HS-5 (cell line): ENCODE results near the gene MOBP.
"Not testable (repeated sequence)": the region's sequence is repeated elsewhere in the genome, so short reads cannot be mapped to it uniquely, and the experiment has no call there.

Source experiments
- DNase-seq: peaks from one replicate; pipeline ENCODE4 v3.0.0-alpha.2; 2012; ENCODE audit warnings: low read depth

The MOBP gene, protein sequence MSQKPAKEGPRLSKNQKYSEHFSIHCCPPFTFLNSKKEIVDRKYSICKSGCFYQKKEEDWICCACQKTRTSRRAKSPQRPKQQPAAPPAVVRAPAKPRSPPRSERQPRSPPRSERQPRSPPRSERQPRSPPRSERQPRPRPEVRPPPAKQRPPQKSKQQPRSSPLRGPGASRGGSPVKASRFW

DNA sequence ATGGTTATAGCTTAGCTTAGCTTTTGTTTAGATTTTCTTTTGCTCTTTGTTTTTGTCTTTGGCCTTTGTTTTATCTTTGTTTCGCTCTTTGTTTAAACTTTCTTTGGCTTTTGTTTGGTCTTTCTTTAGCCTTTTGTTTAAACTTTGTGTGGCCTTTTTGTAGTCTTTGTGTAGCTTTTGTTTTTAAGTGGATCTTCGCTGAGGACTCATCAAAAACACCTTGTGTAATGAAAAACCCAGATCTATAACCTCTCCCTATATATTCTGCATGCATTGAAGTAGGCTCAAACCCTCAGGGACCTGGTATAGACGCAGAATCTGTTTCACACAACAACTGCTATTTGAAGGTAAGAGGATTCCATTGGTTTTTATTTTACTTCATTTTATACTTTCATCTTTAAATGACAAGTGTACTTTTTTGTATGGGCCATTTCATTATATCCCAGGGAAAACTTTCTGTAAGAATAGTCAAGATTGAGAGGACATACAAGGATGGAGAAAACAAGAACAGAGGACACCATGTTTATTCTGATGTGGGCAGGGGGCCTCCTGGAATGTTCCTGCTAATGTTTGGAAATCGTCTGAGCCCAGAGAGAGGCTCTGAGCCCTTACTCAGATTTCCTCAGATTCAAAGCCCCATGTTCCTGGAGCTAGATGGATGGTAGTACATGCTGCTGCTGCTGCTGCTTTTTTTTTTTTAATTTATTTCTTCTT is at the start of gene MOBP:
Gene MOBP, plus strand, starts transcription at position 287 of the 714 bp plus-strand sequence. CDS start 34,390 bp downstream, outside the sequence.
- no peak for DNase-seq

DNA sequence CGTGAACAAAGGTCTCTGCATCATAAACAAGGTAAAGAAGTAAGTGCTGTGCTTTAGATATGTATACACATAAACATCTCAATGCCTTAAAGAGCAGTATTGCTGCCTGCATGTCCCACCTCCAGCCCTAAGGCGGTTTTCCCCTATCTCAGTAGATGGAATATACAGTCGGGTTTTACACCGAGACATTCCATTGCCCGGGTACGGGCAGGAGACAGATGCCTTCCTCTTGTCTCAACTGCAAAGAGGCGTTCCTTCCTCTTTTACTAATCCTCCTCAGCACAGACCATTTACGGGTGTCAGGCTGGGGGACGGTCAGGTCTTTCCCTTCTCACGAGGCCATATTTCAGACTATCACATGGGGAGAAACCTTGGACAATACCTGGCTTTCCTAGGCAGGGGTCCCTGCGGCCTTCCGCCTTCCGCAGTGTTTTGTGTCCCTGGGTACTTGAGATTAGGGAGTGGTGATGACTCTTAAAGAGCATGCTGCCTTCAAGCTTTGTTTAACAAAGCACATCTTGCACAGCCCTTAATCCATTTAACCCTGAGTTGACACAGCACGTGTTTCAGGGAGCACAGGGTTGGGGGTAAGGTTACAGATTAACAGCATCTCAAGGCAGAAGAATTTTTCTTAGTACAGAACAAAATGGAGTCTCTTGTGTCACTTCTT is 48.8 kb upstream of the MOBP start:
- DNase-seq, result not testable (repeated sequence)

DNA sequence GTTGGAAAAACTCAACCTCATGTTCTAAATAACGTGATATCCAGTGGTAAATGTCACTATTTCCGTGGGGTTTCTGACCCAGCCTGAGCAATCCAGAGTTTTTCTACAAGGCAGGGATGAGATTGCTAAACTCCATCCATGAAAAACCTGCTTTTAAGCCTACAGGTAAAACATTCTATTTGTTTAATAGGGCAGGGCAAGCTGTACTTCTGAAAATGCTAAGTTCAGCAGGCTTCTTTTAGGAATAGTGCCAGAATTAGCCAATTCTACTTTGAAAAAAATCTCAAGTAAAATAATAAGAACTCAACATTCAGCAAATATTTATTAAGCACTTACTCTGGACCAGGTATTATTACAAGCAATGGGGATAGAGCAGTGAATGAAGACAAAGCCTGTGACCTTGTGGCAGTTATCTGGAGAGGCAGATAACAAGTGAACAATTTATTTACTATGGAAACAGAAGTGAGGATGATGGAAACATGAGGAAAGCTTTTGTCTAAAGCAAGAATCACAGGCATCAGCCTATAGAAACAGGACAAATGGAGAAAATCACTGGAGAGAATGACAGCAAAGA is 47.7 kb upstream of the MOBP start:
- DNase-seq, result no peak

DNA sequence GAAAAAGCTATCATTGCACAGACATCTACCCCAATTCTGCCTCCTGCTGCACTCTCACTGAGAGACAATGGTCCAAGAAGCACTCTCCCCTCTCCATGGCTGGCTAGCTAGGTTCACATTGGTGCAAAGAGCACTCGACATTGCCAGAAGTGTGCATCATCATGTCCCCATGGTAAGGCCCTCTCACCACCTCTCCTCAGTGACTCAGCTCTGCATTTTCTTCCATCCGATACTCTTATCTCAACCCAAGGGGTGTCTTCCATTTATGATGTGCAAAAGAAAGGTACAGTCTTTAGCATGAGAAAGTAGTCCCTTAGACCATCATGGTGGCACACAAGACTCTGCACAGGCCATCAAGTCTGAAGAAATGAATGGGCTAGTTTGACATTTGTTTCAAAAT is 46.9 kb upstream of the MOBP start:
- no peak for DNase-seq

DNA sequence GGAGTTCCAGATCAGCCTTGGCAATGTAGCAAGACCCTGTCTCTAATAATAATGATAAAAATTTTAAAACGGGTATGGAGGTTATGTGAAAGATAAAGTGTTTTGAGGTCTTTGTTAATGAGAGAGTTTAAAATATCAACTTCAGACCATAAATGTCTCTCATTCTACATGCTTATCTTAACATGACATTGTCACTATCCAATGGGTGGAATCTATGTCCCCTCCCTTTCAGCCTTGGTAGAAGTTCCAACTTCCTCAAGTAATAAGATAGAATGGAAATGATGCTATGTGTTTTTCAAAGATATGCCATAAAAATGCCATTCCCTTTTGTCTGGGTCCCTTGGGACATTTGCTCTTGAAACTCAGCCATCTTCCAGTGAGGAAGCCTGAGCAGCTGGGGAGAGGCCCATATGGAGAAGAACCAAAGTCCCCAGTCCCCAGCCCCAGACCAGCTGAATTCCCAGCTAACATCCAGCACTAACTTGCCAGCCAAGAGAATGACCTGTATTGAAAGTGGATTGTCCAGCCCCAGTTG is 44.0 kb upstream of the MOBP start:
- DNase-seq, result no peak

DNA sequence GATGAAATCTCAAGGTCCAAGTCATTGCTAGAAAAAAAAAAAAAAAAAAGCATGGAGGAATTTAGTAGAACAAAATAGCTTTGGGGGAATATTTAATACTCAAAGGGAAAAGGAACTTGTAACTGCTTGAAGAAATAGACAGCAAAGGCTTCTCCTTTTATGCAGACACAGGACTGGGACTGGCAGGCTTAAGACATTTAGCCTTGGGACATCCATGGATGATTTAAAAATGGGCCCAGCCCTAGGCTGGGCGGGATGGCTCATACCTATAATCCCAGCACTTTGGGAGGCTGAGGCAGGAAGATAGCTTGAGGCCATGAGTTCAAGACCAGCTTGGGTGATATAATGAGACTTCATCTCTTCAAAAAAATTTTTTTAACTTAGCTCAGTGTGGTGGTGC is 41.2 kb upstream of the MOBP start:
- DNase-seq, result no peak

DNA sequence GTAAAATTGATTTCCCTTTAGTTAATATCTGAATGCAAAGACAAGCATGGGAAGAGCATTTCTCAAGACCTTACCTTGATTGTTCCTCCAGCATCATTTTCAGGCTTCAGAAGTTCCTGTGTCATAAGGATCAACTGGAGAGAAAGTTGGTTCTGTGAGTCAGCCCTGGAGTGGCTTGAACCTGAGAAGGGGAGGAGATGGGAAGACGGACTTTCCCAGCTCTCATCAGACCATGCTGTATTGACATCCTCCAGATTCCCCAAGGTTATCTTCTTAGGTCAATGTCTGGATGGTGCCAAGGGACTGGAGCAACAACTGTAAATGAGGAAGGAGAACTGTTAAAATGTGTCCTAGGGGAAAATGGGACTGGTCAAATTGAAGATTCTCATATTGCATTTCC is 40.0 kb upstream of the MOBP start:
- DNase-seq, result no peak

DNA sequence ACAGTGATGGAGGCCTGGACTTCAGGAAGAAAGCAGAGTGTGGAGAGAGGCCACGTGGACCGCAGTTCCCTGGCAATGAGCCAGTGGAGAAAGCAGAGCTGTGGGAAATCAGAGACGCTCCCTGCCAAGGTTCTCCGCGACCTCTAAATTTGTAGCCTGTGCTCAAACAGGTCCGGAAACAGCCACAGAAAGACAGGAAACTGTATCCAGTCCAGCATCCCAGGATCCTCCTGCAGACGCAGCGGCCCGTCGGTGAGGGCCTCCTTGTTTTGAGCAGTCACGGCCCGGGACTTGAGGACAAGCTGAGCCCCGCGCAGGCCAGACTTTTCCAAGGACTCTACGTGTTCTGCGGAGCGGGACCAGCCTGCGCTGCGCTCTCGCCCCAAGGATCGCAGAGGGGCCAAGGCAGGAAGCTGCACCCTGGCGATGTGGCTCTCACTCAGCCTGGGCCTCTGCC is 38.7 kb upstream of the MOBP start:
- no peak for DNase-seq

DNA sequence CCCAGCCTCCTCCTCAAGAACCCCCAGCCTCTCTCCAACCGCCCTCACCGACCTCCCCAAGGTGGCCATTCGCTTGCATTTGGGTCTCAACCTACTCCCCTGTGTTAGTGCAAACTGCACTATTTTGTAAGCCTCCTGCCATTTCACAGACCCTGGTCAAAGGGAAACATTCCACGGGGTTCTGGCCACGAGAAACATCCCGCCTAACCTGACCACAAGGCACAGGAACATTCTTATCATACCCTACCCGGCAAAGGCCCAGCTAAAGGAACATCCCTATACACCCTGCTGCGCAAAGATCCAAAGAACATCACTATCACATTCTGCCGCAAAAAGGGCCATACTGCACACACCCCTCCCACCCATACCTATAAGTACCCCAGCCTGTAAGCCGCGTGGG is 38.0 kb upstream of the MOBP start:
- no peak for DNase-seq

DNA sequence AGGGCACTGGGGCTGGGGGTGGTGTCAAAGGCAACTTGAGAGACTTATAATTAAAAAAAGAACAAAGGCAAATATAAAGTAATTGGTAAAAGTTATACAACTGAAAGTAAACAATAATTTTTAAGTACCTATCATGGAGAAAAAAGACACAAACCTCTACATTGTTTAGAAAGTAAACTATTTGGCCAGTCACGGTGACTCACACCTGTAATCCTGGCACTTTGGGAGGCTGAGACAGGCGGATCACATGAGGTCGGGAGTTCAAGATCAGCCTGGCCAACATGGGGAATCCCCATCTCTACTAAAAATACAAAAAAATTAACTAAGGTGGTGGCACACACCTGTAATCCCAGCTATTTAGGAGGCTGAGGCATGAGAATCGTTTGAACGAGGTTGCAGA is 35.1 kb upstream of the MOBP start:
- no peak for DNase-seq

DNA sequence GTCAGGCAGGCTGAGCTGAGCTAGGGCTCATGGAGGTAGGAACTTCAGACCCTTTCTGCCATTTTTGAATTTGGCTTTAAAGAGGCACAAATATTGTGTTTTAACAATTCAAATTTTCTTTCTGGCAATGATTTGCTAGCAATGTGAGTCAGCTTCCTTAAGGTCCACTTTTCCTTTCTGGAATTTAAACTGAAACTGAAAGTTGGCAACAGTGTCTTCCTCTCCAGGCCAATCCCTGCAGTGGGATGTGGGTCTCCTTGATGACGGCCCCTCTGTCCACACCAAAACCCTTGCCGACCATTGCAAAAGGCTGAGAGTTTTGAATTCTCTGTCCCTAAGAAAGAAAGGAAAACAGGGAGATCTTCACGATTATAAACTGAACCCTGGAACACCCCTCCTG is 33.8 kb upstream of the MOBP start:
- DNase-seq, result no peak

DNA sequence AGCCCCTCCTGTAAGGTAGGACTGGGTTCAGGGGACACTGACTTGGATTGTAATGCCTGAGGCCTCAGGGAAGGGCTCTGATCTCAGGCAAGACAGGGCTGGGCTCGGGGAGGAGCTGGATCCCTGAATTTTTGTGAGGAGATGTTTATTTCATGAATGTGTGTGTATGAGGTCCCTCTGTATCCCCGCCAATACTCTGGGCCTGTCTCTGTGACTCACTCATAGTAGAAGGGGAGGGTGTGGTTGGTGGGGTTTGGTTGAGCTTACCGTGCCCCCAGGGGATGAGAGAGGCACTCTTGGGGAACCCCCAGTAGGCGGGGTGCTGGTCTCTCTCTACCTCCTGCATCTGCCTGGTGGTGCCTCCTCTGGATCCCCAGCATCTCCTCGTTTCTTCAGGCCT is 32.9 kb upstream of the MOBP start:
- no peak for DNase-seq

DNA sequence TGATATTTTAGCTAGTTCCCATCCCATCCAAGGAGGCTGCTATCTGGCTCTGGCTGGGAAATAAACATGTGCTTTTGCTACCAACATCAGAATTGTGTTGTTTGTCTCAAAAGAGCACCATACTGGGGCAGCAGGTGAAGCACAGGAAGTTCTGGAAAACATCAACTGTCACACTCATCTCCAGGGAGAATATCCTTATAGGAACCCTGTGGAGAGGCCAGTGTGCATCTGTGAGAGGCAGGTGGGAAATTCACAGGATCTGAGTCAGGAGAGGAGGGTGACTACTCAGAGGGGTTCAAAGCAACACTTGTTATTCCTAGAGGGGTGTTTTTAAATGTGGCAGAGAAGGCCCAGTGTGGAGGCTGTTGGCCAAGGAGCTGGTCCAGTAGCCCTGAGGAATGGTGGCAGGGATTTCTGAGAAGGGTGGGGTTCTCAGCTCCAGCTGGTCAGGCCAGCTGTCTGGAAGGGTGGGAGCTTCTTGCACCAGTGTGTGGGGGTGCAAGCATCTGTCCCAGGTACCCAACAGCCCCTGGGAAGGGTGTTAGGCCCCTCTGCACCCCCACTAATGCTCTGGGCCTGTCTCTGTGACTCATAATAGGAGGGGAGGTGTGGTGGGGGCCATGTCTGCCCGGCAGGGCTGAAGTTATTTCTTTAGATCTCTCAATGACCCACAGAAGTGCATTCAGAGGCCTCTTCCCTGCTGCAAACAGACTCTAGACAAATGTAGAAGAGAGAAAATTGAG is 32.3 kb upstream of the MOBP start:
- no peak for DNase-seq

DNA sequence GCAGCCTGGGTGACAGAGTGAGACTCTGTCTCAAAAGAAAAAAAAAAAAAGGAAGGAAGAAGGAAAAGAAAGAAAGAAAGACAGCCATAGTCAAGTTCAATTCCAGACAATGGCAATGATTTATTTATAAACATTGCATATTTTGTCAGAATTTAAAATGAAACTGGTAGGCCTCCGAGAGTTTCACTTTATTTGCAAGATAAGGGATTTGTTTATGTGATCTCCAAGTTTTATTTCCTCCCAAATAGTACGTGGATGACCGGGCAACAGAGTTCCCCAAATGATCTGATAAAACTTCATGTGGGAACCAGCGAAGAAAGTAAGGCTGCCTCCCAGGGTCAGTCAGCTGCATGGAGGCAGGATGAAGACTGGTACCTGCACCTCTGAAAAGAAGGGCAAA is 28.6 kb upstream of the MOBP start:
- no peak for DNase-seq

DNA sequence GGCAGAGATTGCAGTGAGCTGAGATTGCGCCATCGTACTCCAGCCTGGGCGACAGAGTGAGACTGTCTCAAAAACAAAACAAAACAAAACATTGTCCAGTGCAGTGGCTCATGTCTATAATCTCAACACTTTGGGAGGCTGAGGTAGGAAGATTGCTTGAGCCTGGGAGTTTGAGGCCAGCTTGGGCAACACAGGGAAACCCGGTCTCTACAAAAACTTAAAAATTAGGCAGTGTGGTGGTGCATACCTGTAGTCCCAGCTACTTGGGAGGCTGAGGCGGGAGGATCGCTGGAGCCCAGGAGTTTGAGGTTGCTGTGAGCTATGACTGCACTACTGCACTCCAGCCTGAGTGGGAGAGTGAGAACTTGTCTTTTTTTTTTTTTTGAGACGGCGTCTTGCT is 27.2 kb upstream of the MOBP start:
- no peak for DNase-seq

DNA sequence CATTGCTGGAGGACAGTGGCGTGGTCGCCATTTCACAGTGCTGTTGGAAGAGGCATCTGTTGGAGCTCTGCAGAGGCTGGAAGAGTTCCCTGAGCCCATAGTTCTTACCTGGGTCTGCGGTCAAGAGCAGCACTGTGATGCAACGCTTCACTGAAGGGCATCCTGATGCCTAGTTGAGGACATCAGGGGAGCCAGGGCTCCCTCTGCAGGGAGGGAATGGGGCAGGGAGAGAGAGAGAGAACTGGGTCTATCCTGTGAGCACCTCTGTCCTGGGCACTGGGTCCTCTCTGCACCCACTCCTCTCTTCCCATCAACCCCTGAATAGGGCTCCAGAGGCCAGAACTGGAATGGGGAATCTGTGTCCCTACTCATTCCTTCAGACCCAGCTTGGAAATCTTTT is 23.9 kb upstream of the MOBP start:
- DNase-seq, result no peak

DNA sequence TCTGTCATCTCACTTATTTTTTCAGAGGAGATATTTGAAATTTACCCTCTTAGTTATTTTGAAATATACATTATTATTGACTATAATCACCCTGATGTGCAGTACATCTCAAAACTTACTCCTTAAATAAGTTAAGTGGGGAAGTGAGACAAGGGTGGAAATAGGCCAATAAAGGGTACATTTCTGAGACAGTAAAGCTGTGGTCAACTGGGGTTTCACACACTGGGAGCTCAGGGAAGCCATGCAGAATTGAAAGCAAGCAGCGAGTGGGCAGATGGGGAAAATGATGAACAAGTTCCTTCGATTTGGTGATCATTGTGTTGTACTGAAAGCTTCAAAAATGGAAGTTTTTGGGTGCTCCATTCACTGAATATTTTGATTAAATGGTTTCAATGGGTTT is 21.6 kb upstream of the MOBP start:
- no peak for DNase-seq

DNA sequence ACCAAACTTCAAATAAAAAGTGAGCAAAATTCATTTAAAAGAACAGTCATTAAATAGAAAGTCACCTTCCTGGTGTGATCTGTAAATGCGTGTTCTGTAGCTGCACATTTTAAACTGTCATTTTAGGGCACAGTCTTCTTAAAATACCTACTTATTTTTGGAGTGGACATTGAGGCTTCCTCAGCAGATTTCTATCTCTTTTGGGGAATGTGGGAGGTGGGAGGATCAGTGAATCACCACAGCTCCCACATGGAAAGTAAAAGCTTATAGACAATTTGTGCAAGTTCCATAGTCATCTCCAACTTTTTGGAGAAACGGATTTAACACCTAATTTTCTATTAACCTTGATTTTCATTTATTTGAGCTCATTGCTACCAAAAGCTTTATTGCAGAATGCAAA is 21.0 kb upstream of the MOBP start:
- DNase-seq, result no peak

DNA sequence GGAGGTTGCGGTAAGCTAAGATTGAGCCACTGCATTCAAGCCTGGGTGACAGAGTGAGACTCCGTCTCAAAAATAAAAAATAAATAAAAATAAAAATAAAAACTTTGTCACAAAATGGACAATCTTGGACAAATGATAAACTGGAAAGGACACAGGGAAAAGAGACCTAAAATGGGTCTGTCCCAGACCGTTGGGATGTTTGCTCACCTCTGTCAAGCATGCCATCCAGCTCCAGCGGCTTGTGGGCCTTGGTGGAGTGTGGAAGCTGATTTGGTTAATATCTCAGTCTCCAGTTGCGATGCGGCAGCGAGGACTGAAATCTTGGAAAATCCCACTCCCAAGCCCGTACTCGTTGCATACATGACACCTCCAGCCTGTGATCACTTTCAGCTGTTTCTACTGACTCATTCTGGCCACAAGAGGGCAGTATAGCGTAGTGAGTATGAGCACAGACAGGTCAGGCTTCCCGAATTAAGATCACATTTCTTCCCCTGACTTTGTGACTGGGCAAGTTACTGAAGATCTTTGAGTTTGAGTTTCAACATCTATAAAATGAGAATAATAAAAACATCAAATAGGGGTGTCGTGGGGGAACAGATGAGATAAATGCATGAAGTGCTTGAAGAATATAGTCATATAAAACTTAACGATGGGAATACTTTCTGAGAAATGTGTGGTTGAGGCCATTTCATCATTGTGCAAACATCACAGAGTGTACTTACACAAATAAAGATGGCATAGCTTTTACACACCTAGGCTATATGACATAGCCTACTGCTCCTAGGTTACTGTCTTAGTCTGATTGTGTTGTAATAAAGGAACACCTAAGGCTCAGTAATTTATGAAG is 19.6 kb upstream of the MOBP start:
- DNase-seq, result peak; percentile 53

DNA sequence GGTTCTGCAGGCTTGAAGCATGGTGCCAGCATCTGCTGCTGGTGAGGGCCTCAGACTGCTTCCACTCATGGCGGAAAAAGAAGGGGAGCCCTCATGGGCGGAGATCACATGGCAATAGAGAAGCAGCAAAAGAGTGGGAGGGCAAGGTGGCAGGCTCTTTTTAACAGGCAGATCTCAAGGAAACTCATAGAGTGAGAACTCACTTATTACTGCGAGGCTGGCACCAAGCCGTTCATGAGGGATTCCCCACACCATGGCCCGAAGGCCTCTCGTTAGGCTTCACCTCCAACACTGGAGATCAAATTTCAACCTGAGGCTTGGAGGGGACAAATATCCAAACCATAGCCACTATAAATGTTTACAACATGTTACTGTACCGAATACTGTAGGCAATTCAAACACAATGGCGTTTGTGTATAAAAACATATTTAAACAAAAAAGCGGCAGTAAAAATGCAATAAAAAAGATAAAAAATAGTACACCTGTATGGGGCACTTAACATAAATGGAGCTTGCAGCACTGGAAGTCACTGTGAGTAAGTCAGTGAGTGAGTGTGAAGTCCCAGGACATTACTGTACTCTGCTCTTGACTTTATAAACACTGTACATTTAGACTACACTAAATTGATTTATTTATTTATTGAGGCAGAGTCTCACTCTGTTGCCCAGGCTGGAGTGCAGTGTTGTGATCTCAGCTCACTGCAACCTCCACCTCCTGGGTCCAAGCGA is 18.8 kb upstream of the MOBP start:
- DNase-seq, result no peak

DNA sequence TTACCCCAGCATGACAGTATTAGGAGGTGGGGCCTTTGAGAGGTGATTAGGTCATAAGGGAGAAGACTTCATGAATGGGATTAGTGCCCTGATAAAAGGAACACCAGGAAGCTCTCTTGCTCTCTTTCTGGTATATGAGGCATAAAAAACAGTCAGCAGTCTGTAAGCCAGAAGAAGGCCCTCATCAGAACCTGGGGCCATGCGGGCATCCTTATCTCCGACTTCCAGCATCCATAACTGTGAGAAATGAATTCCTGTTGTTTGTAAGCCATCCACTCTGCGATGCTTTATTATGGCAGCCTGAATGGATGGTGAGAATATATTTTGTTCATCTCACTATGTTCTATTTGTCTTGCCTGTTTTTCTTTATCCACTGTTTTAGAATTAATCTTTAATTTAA is 17.7 kb upstream of the MOBP start:
- DNase-seq, result no peak
